Nephron (organoid): ENCODE data around the gene RPTOR.

Source experiments
- H3K27ac Mint-ChIP-seq, 3 experiments: 2 replicates each; pipeline ENCODE4 v1.8.0; 2020; ENCODE audit warnings: mixed read lengths in 3 of 3, mild to moderate bottlenecking in 2 of 3, moderate library complexity in 1 of 3
- H3K27me3 Mint-ChIP-seq: 2 replicates; pipeline ENCODE4 v1.8.0; 2021; ENCODE audit warnings: low read depth, mild to moderate bottlenecking, moderate library complexity, mixed read lengths
- H3K36me3 Mint-ChIP-seq: 2 replicates; pipeline ENCODE4 v1.8.0; 2020; ENCODE audit warnings: low read depth, mixed read lengths
- H3K4me1 Mint-ChIP-seq: 2 replicates; pipeline ENCODE4 v1.8.0; 2020; ENCODE audit warnings: mixed read lengths
- H3K4me3 Mint-ChIP-seq, 3 experiments: 2 replicates each; pipeline ENCODE4 v1.8.0; 2020; ENCODE audit warnings: mild to moderate bottlenecking in 3 of 3, mixed read lengths in 3 of 3, moderate library complexity in 2 of 3
- H3K9me3 Mint-ChIP-seq: 2 replicates; pipeline ENCODE4 v1.8.0; 2020; ENCODE audit warnings: mixed read lengths
- TF ChIP-seq, protein P1 (sequence below), 3 experiments: fragments of 200-600 bp; sonication (generic); IDR thresholded peaks; one replicate each; pipeline ENCODE4 v1.5.0; 2021; ENCODE audit warnings: antibody characterized with exemption in 3 of 3; ENCODE audit not compliant: unreplicated experiment in 3 of 3

RPTOR gene

DNA sequence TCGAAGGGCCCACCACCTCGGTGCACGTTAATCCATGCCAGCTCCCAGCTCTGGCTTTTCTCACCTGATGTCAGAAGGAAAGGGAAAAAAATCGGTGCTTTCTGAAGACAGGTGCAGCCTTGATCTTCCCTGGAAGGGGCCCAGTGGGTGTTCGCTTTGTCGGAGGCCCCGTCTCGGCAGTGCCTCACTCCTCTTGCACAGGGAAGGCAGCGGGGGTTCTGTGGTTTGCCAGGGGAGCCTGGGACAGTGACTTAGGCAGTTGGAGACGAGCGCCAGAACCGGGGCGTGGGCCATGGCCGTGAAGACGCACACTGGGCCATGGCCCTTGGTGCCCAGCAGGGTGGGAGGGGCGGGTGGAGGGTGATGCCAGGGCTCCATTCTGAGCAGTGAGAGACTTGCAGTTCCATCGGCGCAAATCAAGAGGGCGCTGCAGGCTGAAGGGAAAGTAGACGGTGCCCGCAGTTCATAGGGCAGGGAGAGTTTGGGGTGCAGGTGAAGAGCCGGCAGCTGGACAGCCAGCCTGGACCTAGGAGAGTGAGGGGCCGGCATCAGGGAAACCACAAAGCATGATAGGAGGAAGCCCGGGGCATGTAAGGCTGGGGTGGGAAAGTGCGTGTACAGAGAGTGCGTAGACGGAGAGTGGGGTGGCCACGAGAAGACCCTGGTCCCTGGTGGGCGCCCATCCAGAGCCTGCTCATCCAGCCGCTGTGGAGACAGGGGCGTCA lies 345.7 kb downstream of the RPTOR start:
- Mint-ChIP-seq H3K9me3 (no peaks in the 10 kb centered on the region), H3K36me3 (peaks cover 44% of the 10 kb centered on the region), H3K4me1 (peaks cover 55% of the 10 kb centered on the region), H3K27ac (peak overlapping the region in 1 of 3 experiments; percentile 5), H3K27me3 (no peaks in the 10 kb centered on the region), H3K4me3 (no peak overlapping the region)
- TF ChIP-seq, protein P1, sequence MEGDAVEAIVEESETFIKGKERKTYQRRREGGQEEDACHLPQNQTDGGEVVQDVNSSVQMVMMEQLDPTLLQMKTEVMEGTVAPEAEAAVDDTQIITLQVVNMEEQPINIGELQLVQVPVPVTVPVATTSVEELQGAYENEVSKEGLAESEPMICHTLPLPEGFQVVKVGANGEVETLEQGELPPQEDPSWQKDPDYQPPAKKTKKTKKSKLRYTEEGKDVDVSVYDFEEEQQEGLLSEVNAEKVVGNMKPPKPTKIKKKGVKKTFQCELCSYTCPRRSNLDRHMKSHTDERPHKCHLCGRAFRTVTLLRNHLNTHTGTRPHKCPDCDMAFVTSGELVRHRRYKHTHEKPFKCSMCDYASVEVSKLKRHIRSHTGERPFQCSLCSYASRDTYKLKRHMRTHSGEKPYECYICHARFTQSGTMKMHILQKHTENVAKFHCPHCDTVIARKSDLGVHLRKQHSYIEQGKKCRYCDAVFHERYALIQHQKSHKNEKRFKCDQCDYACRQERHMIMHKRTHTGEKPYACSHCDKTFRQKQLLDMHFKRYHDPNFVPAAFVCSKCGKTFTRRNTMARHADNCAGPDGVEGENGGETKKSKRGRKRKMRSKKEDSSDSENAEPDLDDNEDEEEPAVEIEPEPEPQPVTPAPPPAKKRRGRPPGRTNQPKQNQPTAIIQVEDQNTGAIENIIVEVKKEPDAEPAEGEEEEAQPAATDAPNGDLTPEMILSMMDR (IDR thresholded peaks at IDR 0.05; ENCODE audit: unreplicated experiment in 3 of 3), result no peak

DNA sequence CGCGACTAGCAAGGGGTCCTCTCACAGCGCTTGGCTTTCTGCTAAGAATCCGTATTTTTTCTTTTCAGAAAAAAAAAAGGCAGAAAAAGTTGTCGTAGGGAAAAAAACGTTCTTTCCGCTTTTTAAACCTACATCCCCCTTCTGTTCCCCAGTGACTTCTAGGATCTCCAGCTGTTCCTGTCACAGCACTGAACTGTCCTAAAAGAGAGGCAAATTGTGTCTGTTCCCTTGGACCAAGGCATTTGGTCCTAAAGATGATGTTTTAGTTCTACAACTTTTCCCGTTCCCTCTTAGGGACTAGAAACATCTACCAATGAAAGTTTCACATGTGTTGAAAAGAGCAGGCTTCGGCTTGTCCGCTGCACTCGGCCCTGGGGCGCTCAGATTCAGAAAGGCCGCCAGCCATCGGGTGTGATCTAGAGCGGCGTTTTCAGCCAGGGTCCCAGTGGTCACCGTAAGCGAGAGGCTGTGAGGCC lies 346.3 kb downstream of the RPTOR start:
- TF ChIP-seq, protein P1 (IDR thresholded peaks at IDR 0.05; ENCODE audit: unreplicated experiment in 3 of 3), result no peak
- H3K36me3 Mint-ChIP-seq, result peaks cover 45% of the 10 kb centered on the region
- H3K27me3 Mint-ChIP-seq, result no peaks in the 10 kb centered on the region
- H3K4me3 Mint-ChIP-seq, result no peak overlapping the region
- peak overlapping the region in 2 of 3 experiments; percentile 5 to 76 for H3K27ac Mint-ChIP-seq
- H3K9me3 Mint-ChIP-seq, result no peaks in the 10 kb centered on the region
- H3K4me1 Mint-ChIP-seq, result peaks cover 52% of the 10 kb centered on the region

GRCh38 chr17:80891397-80892018 lies 346.9 kb downstream of the RPTOR start:
- Mint-ChIP-seq H3K27ac (peak overlapping the region in 2 of 3 experiments; percentile 5 to 76), H3K4me1 (peaks cover 47% of the 10 kb centered on the region)

DNA sequence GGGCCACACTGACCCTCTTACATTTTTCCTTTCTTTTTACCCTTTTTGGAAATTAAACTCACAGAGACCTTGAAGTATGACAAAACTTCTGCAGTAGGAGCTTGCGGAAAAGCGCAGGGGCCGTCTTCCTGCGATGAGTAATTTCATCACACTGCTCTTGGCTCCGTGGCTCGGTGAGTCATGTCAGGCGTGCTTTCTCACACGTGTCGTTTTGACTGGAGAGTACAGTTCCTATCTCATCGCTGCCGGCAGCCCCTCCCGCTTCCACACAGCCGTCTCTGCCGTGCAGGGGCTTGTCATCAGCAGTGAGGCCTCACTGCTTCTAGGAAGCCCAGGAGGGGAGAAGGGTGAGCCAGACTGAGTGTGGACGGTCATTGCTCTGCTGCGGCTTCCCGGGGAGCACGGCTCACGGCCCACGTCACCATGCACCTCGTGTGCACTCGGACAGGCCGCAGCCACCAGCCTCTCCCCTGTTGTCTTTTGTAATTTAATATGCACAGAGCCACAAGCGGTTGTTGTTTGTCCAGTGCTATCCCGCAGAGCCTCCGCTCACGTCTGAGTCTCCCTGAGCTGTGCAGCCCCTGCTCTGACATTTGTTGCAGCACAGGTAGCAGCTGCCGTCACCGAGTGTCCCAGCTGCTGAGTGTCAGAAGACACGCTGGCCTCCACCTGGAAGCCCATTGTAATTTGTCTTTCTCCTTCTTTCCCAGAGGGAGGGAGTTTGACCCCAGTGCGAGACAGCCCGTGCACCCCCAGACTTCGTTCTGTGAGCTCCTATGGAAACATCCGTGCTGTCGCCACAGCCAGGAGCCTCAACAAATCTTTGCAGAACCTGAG lies 347.6 kb downstream of the RPTOR start:
- TF ChIP-seq, protein P1 (IDR thresholded peaks at IDR 0.05; ENCODE audit: unreplicated experiment in 3 of 3), result no peak
- Mint-ChIP-seq H3K27ac (peak overlapping the region; percentile 5 to 51 (median 29)), H3K9me3 (no peaks in the 10 kb centered on the region), H3K36me3 (peaks cover 48% of the 10 kb centered on the region), H3K27me3 (no peaks in the 10 kb centered on the region), H3K4me3 (peak overlapping the region in 1 of 3 experiments; percentile 24), H3K4me1 (peaks cover 47% of the 10 kb centered on the region)

More at GRCh38 chr17:80891397-80892018, 346.9 kb downstream of the RPTOR start:
- peak overlapping the region in 1 of 3 experiments; percentile 24 for H3K4me3 Mint-ChIP-seq
- peaks cover 44% of the 10 kb centered on the region for H3K36me3 Mint-ChIP-seq
- H3K27me3 Mint-ChIP-seq, result no peaks in the 10 kb centered on the region
- H3K9me3 Mint-ChIP-seq, result no peaks in the 10 kb centered on the region
- TF ChIP-seq, protein P1 (IDR thresholded peaks at IDR 0.05; ENCODE audit: unreplicated experiment in 3 of 3), result no peak

DNA sequence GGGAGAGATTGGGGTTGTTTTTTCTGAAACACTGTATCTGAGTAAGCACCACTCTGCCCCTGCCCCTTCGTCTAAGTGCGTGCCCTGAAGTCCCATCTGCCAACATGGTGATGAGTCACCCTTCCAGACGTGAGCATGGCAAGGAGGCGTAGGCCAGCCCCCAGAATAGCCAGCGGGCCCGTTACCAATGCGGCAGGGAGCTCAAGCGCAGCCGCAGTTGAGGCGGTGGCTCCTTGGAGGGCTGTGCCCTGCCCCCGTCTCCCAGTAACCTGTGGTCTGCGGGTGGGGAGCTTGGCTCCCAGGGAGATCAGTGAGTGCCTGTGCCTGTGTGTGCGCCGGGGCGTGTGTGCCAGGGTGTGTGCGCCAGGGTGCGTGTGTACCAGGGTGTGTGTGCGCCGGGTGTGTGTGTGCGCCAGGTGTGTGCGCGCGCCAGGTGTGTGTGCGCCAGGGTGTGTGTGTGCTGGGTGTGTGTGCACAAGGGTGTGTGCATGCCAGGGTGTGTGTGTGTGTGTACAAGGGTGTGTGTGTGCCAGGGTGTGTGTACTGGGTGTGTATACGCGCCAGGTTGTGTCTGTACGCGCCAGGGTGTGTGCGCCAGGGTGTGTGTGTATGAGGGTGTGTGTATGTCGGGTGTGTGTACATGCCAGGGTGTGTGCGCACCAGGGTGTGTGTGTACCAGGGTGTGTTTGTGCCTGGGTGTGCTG lies 348.4 kb downstream of the RPTOR start:
- H3K36me3 Mint-ChIP-seq, result peaks cover 50% of the 10 kb centered on the region
- H3K27me3 Mint-ChIP-seq, result no peaks in the 10 kb centered on the region
- H3K27ac Mint-ChIP-seq, result peak overlapping the region in 2 of 3 experiments; percentile 5 to 33
- H3K9me3 Mint-ChIP-seq, result no peaks in the 10 kb centered on the region
- no peak overlapping the region for H3K4me3 Mint-ChIP-seq
- peaks cover 47% of the 10 kb centered on the region for H3K4me1 Mint-ChIP-seq
- TF ChIP-seq, protein P1 (IDR thresholded peaks at IDR 0.05; ENCODE audit: unreplicated experiment in 3 of 3), result no peak
